ENCODE results near the gene NMD3. TPM values are rescaled to one million over a fixed set of nuclear protein-coding genes. Genes with fewer than 3 reads are reported as not detected.

Gene NMD3
- total RNA-seq (2021) (53.3 to 56.3 TPM (median 54.5 TPM) in 3 replicates), Bru-seq, nascent RNA (percentile 90 among the genes with signal in this experiment)
- long read RNA-seq, experiment 1, transcript NMD3-201 (16 exons, 3,049 nt): major isoform, 165 of 243 reads
- long read RNA-seq, experiment 1, partial matches to known transcripts: 22 of 243 reads
- long read RNA-seq, experiment 1, other reads (novel, unspliced or antisense): 53 of 243 reads
- long read RNA-seq, experiment 2, transcript NMD3-201 (16 exons, 3,049 nt): major isoform, 20 of 63 reads
- long read RNA-seq, experiment 2, partial matches to known transcripts: 10 of 63 reads
- long read RNA-seq, experiment 2, other reads (novel, unspliced or antisense): 31 of 63 reads
- long read RNA-seq, experiment 3, transcript NMD3-201 (16 exons, 3,049 nt): major isoform, 46 of 73 reads
- long read RNA-seq, experiment 3, partial matches to known transcripts: 18 of 73 reads
- long read RNA-seq, experiment 3, other reads (novel, unspliced or antisense): 7 of 73 reads

- peaks cover 7% of the 10 kb centered on the region for H3K9me3 Mint-ChIP-seq
- DNase-seq (ENCODE audit: low spot score) (peak; percentile 97), ATAC-seq (peak; percentile 95)
- H3K4me3 Mint-ChIP-seq: peak within 1 kb of the TSS; percentile 92
- H3K27ac Mint-ChIP-seq: peak within 1 kb of the TSS; percentile 82
- H3K4me1 Mint-ChIP-seq: peaks cover 19% of the 10 kb centered on the region
- no peaks in the 10 kb centered on the region for H3K27me3 Mint-ChIP-seq (ENCODE audit: low read depth)
- ChIA-PET POLR2A (interaction anchor here (0.6 to 1.0 kb wide), 3 partner anchors 21 to 1189 kb away, joined by 3 to 5 read pairs (median 5); no protein-coding TSS in a partner anchor), CTCF (interaction anchor here (1.4 kb wide), 1 partner anchor 54 kb away, joined by 7 read pairs; no protein-coding TSS in a partner anchor)
- H3K36me3 Mint-ChIP-seq: peaks cover 8% of the 10 kb centered on the region
- 0 out of 2 replicates have a peak, but pooled peaks have one; percentile 28 for TF ChIP-seq SMAD3 (CRISPR knock-in tag; IDR thresholded peaks at IDR 0.05; ENCODE audit: borderline replicate concordance)
- TF ChIP-seq ZBTB43 (CRISPR knock-in tag; IDR thresholded peaks at IDR 0.05): no peak
- TF ChIP-seq E2F5 (CRISPR knock-in tag; IDR thresholded peaks at IDR 0.05): peak; percentile 69; the same call in 1 of the 2 replicates
- peak; percentile 55; the same call in 1 of the 2 replicates for TF ChIP-seq MYBL2 (CRISPR knock-in tag; IDR thresholded peaks at IDR 0.05)
- no peak for TF ChIP-seq ZSCAN18 (CRISPR knock-in tag; IDR thresholded peaks at IDR 0.05)
- no peak for TF ChIP-seq ZNF138 (CRISPR knock-in tag; conservative IDR thresholded peaks at IDR 0.05)
- no peak; the same call in 1 of the 2 replicates for TF ChIP-seq KAT7 (CRISPR knock-in tag; IDR thresholded peaks at IDR 0.05; ENCODE audit: borderline replicate concordance)
- no peak for TF ChIP-seq GRHL2 (CRISPR knock-in tag; IDR thresholded peaks at IDR 0.05; ENCODE audit: insufficient replicate concordance, severe bottlenecking)
- no peak for TF ChIP-seq NR2C2 (CRISPR knock-in tag; IDR thresholded peaks at IDR 0.05)
- 0 out of 2 replicates have a peak, but pooled peaks have one; percentile 58 for TF ChIP-seq RELA (CRISPR knock-in tag; IDR thresholded peaks at IDR 0.05; ENCODE audit: borderline replicate concordance)
- TF ChIP-seq HMGA2 (CRISPR knock-in tag; IDR thresholded peaks at IDR 0.05): 0 out of 2 replicates have a peak, but pooled peaks have one; percentile 4
- peak; percentile 54; the same call in 1 of the 2 replicates for TF ChIP-seq HMGXB4 (CRISPR knock-in tag; IDR thresholded peaks at IDR 0.05)
- TF ChIP-seq USF1 (CRISPR knock-in tag; IDR thresholded peaks at IDR 0.05): peak; percentile 14; the same call in 1 of the 2 replicates
- TF ChIP-seq ATF2 (CRISPR knock-in tag; IDR thresholded peaks at IDR 0.05; ENCODE audit: borderline replicate concordance, low read depth): 0 out of 2 replicates have a peak, but pooled peaks have one; percentile 43
- TF ChIP-seq NFATC4 (CRISPR knock-in tag; IDR thresholded peaks at IDR 0.05): no peak
- TF ChIP-seq PRDM15 (CRISPR knock-in tag; IDR thresholded peaks at IDR 0.05): 0 out of 2 replicates have a peak, but pooled peaks have one; percentile 30
- peak; percentile 67; the same call in 1 of the 2 replicates for TF ChIP-seq FOXK1 (CRISPR knock-in tag; IDR thresholded peaks at IDR 0.05)
- no peak for TF ChIP-seq NR1H2 (CRISPR knock-in tag; IDR thresholded peaks at IDR 0.05)
- no peak for TF ChIP-seq SMAD4 (CRISPR knock-in tag; IDR thresholded peaks at IDR 0.05)
- no peak for TF ChIP-seq ZNF423 (CRISPR knock-in tag; IDR thresholded peaks at IDR 0.05)
- TF ChIP-seq SP1 (CRISPR knock-in tag; conservative IDR thresholded peaks at IDR 0.05): peak; percentile 67; the same call in 1 of the 2 replicates
- TF ChIP-seq GABPB1 (CRISPR knock-in tag; IDR thresholded peaks at IDR 0.05): peak; percentile 11; the same call in 1 of the 2 replicates
- TF ChIP-seq ETV6 (CRISPR knock-in tag; IDR thresholded peaks at IDR 0.05): peak; percentile 73
Measured at GRCh38 chr3:161220850-161221753, at the start of gene NMD3. NMD3 (plus strand) TSS chr3:161221311; CDS start chr3:161222014, 703 bp downstream.
